H1 (cell line): Measurements from ENCODE around the gene NMT1. TPM values are rescaled to one million over a fixed set of nuclear protein-coding genes. Genes with fewer than 3 reads are reported as not detected.
A peak's percentile ranks its signal among the peaks of the same experiment; 100 is the strongest.

Experiments
- CTCF ChIA-PET: fragments of 300-600 bp; sonication (Branson Sonifier 250); formaldehyde crosslinking; loops from one replicate; lab custom pipeline; 2021; ENCODE audit not compliant: partially characterized antibody; lab: Charles Lee
- POLR2A ChIA-PET: fragments of 300-600 bp; sonication (Branson Sonifier 250); formaldehyde crosslinking; loops from one replicate; lab custom pipeline; 2021; ENCODE audit warnings: inconsistent platforms; ENCODE audit not compliant: partially characterized antibody; lab: Charles Lee
- DNase-seq, 2 experiments: peaks; one replicate each; pipeline versions ENCODE4 v3.0.0 to v3.0.0-alpha.2; 2010 to 2022; ENCODE audit warnings: low spot score in 2 of 2, low read depth in 1 of 2, mixed read lengths in 1 of 2
- FAIRE-seq: peaks from 2 replicates; lab custom pipeline; 2011; peaks lifted over from hg19 to GRCh38; lab: Jason Lieb, UNC
- H2AFZ ChIP-seq: 2 replicates; pipeline ENCODE4 v1.8.1; 2012; ENCODE audit warnings: low read length, inconsistent platforms
- H2AK5ac ChIP-seq: 2 replicates; pipeline ENCODE4 v1.6.1; 2013; ENCODE audit warnings: low read depth, low read length
- H2BK120ac ChIP-seq: replicated peaks from 2 replicates; pipeline ENCODE3; 2013; ENCODE audit warnings: low read depth, low read length, inconsistent platforms
- H2BK12ac ChIP-seq: 2 replicates; pipeline ENCODE4 v1.6.1; 2013; ENCODE audit warnings: low read depth, low read length
- H2BK15ac ChIP-seq: 2 replicates; pipeline ENCODE4 v1.6.1; 2013; ENCODE audit warnings: low read length
- H2BK20ac ChIP-seq: 2 replicates; pipeline ENCODE4 v1.6.1; 2013; ENCODE audit warnings: low read length
- H2BK5ac ChIP-seq: 2 replicates; pipeline ENCODE4 v1.6.1; 2013; ENCODE audit warnings: low read depth, low read length
- H3K14ac ChIP-seq: 2 replicates; pipeline ENCODE4 v1.6.1; 2013; ENCODE audit warnings: inconsistent platforms; ENCODE audit not compliant: insufficient read length
- H3K18ac ChIP-seq: 2 replicates; pipeline ENCODE4 v1.6.1; 2013; ENCODE audit warnings: low read length; ENCODE audit errors: extremely low read depth
- H3K23ac ChIP-seq: 2 replicates; pipeline ENCODE4 v1.6.1; 2013; ENCODE audit warnings: inconsistent platforms; ENCODE audit not compliant: insufficient read length
- H3K23me2 ChIP-seq: 2 replicates; pipeline ENCODE4 v1.6.1; 2013; ENCODE audit warnings: low read depth, low read length
- H3K27ac ChIP-seq: 2 replicates; pipeline ENCODE4 v1.6.1; 2011; ENCODE audit warnings: low read depth, low read length, inconsistent platforms
- H3K27me3 ChIP-seq, 4 experiments: replicated peaks in 1 of 4; 1 replicate in 1 of 4; 2 replicates in 3 of 4; pipeline versions ENCODE4 v1.6.1 to v1.8.1; 2011 to 2013; ENCODE audit warnings: low read length in 3 of 4, mild to moderate bottlenecking in 3 of 4, inconsistent platforms in 2 of 4, mixed read lengths in 2 of 4, moderate library complexity in 1 of 4; ENCODE audit not compliant: control insufficient read depth in 3 of 4, insufficient read depth in 3 of 4; ENCODE audit errors: extremely low read depth in 1 of 4
- H3K36me3 ChIP-seq, 4 experiments: 2 replicates each; pipeline versions ENCODE4 v1.6.1 to v1.8.1; 2011 to 2013; ENCODE audit warnings: mild to moderate bottlenecking in 4 of 4, low read length in 3 of 4, moderate library complexity in 2 of 4, control low read depth in 1 of 4, inconsistent platforms in 1 of 4; ENCODE audit not compliant: insufficient read depth in 4 of 4, control insufficient read depth in 2 of 4
- H3K4ac ChIP-seq: replicated peaks from 2 replicates; pipeline ENCODE3; 2013; ENCODE audit warnings: low read length, low read depth, mixed read lengths, inconsistent platforms; ENCODE audit not compliant: insufficient read length
- H3K4me1 ChIP-seq, 4 experiments: replicated peaks in 1 of 4; 1 replicate in 1 of 4; 2 replicates in 3 of 4; pipeline versions ENCODE4 v1.6.1 to v1.8.1; 2011 to 2013; ENCODE audit warnings: low read length in 3 of 4, inconsistent platforms in 2 of 4, mixed read lengths in 1 of 4; ENCODE audit not compliant: insufficient read depth in 4 of 4, control insufficient read depth in 3 of 4
- H3K4me2 ChIP-seq, 2 experiments: 2 replicates each; pipeline versions ENCODE4 v1.6.1 to v1.8.1; 2011 to 2013; ENCODE audit warnings: low read depth in 2 of 2, low read length in 2 of 2, control low read depth in 1 of 2, inconsistent platforms in 1 of 2, mild to moderate bottlenecking in 1 of 2; ENCODE audit not compliant: insufficient read depth in 1 of 2
- H3K4me3 ChIP-seq, 4 experiments: fragments of 200-600, 300-600 bp in 1 of 4; sonication (generic), shearing (Covaris generic), sonication (Bioruptor Twin) in 1 of 4; 2 replicates each; pipeline versions ENCODE4 v1.5.1 to v1.8.1; 2011 to 2016; ENCODE audit warnings: low read length in 4 of 4, low read depth in 3 of 4, control low read depth in 2 of 4, inconsistent platforms in 2 of 4, mild to moderate bottlenecking in 2 of 4, mixed read lengths in 1 of 4, moderate library complexity in 1 of 4; ENCODE audit not compliant: insufficient read depth in 2 of 4; ENCODE audit errors: extremely low read depth in 1 of 4
- H3K56ac ChIP-seq: replicated peaks from 2 replicates; pipeline ENCODE3; 2013; ENCODE audit warnings: low read depth, mild to moderate bottlenecking, mixed read lengths, low read length, inconsistent platforms; ENCODE audit not compliant: insufficient read length
- H3K79me1 ChIP-seq: 2 replicates; pipeline ENCODE4 v1.6.1; 2013; ENCODE audit warnings: low read depth, low read length, control low read depth
- H3K79me2 ChIP-seq, 2 experiments: 2 replicates each; pipeline versions ENCODE4 v1.6.1 to v1.8.1; 2012 to 2013; ENCODE audit warnings: low read length in 2 of 2, mild to moderate bottlenecking in 2 of 2, inconsistent platforms in 1 of 2; ENCODE audit not compliant: insufficient read depth in 2 of 2, control insufficient read depth in 1 of 2
- H3K9ac ChIP-seq, 4 experiments: replicated peaks in 1 of 4; 1 replicate in 1 of 4; 2 replicates in 3 of 4; pipeline versions ENCODE4 v1.6.1 to v1.8.1; 2011 to 2013; ENCODE audit warnings: low read depth in 3 of 4, low read length in 3 of 4, control low read depth in 2 of 4, mild to moderate bottlenecking in 2 of 4, moderate library complexity in 2 of 4, inconsistent platforms in 1 of 4; ENCODE audit errors: extremely low read depth in 1 of 4
- H3K9me3 ChIP-seq, 2 experiments: 2 replicates each; pipeline versions ENCODE4 v1.6.1 to v1.8.1; 2012 to 2013; ENCODE audit warnings: mild to moderate bottlenecking in 2 of 2, moderate library complexity in 2 of 2, control low read depth in 1 of 2, inconsistent platforms in 1 of 2, low read depth in 1 of 2, low read length in 1 of 2, mixed read lengths in 1 of 2; ENCODE audit not compliant: insufficient read depth in 2 of 2
- H4K20me1 ChIP-seq, 2 experiments: replicated peaks in 1 of 2; 2 replicates each; pipeline versions ENCODE3 to v1.8.1; 2011 to 2013; ENCODE audit warnings: inconsistent platforms in 2 of 2, low read length in 2 of 2, mild to moderate bottlenecking in 1 of 2; ENCODE audit not compliant: insufficient read depth in 2 of 2, control insufficient read depth in 1 of 2
- H4K5ac ChIP-seq: 2 replicates; pipeline ENCODE4 v1.6.1; 2013; ENCODE audit warnings: low read length, low read depth, mixed read lengths, inconsistent platforms; ENCODE audit not compliant: insufficient read length
- H4K8ac ChIP-seq: 2 replicates; pipeline ENCODE4 v1.8.0; 2013; ENCODE audit warnings: mild to moderate bottlenecking, moderate library complexity, low read length, inconsistent platforms; ENCODE audit not compliant: insufficient read depth; ENCODE audit errors: extremely low read depth
- H4K91ac ChIP-seq: replicated peaks from 2 replicates; pipeline ENCODE3; 2013; ENCODE audit warnings: low read length, mixed read lengths, inconsistent platforms; ENCODE audit not compliant: insufficient read length
- POLR2A ChIP-seq, 2 experiments: IDR thresholded peaks; 1 replicate in 1 of 2; 2 replicates in 1 of 2; pipeline ENCODE4 v1.6.1; 2011; ENCODE audit warnings: low read depth in 2 of 2, low read length in 2 of 2, mild to moderate bottlenecking in 2 of 2; ENCODE audit errors: control extremely low read depth in 1 of 2
- SUZ12 ChIP-seq: fragments of 200-600 bp; sonication (generic); IDR thresholded peaks from 2 replicates; pipeline ENCODE4 v1.6.1; 2012; ENCODE audit warnings: mild to moderate bottlenecking, inconsistent platforms, low read length, moderate library complexity, mixed read lengths
- YY1 ChIP-seq: IDR thresholded peaks from 2 replicates; pipeline ENCODE4 v1.6.1; 2011; ENCODE audit warnings: low read depth, mild to moderate bottlenecking, low read length
- WGBS, 2 experiments: shearing (Covaris generic) in 1 of 2; methylation state at CpG; one replicate each; pipeline versions ENCODE4 v1.1.6 to v1.1.7; 2013 to 2015; ENCODE audit warnings: low lambda C conversion rate in 2 of 2, mixed read lengths in 2 of 2, inconsistent platforms in 1 of 2, low coverage in 1 of 2, missing lambda C conversion rate in 1 of 2; ENCODE audit not compliant: insufficient replicate concordance in 2 of 2, insufficient coverage in 1 of 2, insufficient read length in 1 of 2; ENCODE audit errors: extremely low coverage in 1 of 2, missing lambda C conversion rate in 1 of 2; 5-methylcytosine and 5-hydroxymethylcytosine counted together
- polyA plus RNA-seq, 7 experiments: library from polyadenylated mRNA; depleted of rRNA in 3 of 7; stranded (reverse) in 5 of 7; unstranded in 2 of 7; fragments of >200 nt in 5 of 7; fragments of 200-250 nt in 2 of 7; gene quantifications; 1 replicate in 5 of 7; 2 replicates in 1 of 7; 4 replicates in 1 of 7; pipeline versions ENCODE4 v1.2.1 to v1.2.3, GENCODE V29; 2011 to 2013; ENCODE audit warnings: missing spikeins in 2 of 7, mixed read lengths in 2 of 7
- total RNA-seq: library from RNA; stranded (reverse); fragmentation: NEBNext Ultra II Directional; extraction: Animal tissue kit (Norgen Biotek cat#: 25700); gene quantifications from 2 replicates; pipeline ENCODE4 v1.2.1, GENCODE V29; 2021

Gene NMT1
- total and polyA plus RNA-seq, 2 of the 8 experiments (the other 6 are each of a cell fraction or from before 2014, with no cell fraction given), result 42.9 to 149 TPM

DNA sequence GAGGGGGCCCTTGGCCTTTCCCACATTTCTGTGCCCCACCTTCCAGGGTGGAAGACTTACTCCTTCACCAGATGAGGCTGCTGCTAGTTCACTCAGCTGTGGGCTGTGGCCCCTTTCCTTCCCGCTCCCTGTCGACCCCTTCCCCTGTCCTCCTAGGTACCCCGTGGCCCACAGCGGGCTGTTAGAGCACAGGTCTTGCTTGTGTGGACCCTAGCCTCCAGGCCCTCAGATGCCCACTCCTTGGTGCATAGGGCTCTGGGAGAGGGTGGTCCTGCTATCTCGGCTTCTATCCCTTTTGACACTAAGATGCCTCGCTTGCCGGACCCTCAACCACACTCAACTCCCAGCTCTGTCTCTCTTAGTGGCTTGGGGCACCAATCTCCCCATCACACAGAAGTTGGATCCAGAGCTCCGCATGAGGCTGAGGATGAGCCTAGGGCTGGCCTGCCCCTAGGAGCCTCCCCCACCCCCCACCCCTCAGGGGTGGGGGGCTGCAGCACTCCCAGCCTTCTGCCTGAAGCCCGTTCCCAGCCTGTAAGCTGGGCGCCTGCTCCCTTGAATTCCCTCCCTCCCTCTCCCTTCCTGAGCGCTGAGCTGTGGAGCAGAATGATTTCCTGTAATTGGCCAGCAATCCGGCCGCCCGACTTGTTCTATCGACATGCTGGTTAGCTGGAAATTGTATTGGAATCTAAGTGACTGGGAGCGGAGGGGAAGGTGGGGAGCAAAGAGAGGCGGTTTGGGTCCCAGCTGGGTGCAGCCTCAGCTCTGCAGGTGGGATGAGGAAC, 40.6 kb upstream of the NMT1 start:
- Histone ChIP-seq H3K4me2 (peak overlapping the region; percentile 56 to 99), H3K4me3 (peak overlapping the region; percentile 1 to 58 (median 23); a peak in 5 of 8 replicates)
- WGBS, 2 experiments, result 33% methylated on average over 15 of the region's 17 CpGs; no CpG with 5 or more reads in 1 of the 2 experiments

More for the DNA sequence above, 40.6 kb upstream of the NMT1 start:
- no peak overlapping the region for H2BK5ac ChIP-seq
- H3K27ac ChIP-seq, result no peak overlapping the region
- no peak overlapping the region; the same call in 1 of the 2 replicates for H3K18ac ChIP-seq
- no peak overlapping the region for H3K23ac ChIP-seq
- peak in 1 of 2 experiments; percentile 69 for DNase-seq
- no peak for FAIRE-seq
- H3K23me2 ChIP-seq, result peaks cover 3% of the 10 kb centered on the region; the same call in 1 of the 2 replicates
- H2BK20ac ChIP-seq, result 0 out of 2 replicates have a peak overlapping the region, but pooled peaks have one; percentile 32
- no peak overlapping the region for H2AFZ ChIP-seq
- peaks cover 0 to 5% (median under 1%) of the 10 kb centered on the region in 4 experiments; a peak in 2 of 8 replicates for H3K36me3 ChIP-seq
- peak overlapping the region; percentile 4; the same call in 1 of the 2 replicates for H2BK12ac ChIP-seq
- H4K91ac ChIP-seq, result no peak overlapping the region
- H3K4me1 ChIP-seq, result peaks cover 9 to 23% (median 14%) of the 10 kb centered on the region in 4 experiments
- no peaks in the 10 kb centered on the region for H3K79me2 ChIP-seq
- no peak overlapping the region for H3K9ac ChIP-seq
- no peak overlapping the region for H3K56ac ChIP-seq
- CTCF ChIA-PET, result interaction anchor here (0.6 to 16.2 kb wide), 34 partner anchors 8 to 235 kb away, joined by 3 to 243 read pairs (median 5); partner anchors contain the start of genes ACBD4, C1QL1 and GFAP
- POLR2A ChIA-PET, result interaction anchor here (0.7 to 3.8 kb wide), 20 partner anchors 9 to 246 kb away, joined by 3 to 15 read pairs (median 4); partner anchors contain the start of genes C1QL1, DCAKD, EFTUD2 and HEXIM1
- H3K27me3 ChIP-seq, result peaks cover 20 to 43% (median 40%) of the 10 kb centered on the region in 4 experiments
- no peaks in the 10 kb centered on the region for H3K9me3 ChIP-seq
- no peak overlapping the region for H3K4ac ChIP-seq
- H2BK120ac ChIP-seq, result no peak overlapping the region
- H3K14ac ChIP-seq, result no peak overlapping the region
- peak overlapping the region; percentile 51; the same call in 1 of the 2 replicates for H4K8ac ChIP-seq
- no peak overlapping the region for H4K5ac ChIP-seq
- H2BK15ac ChIP-seq, result peak overlapping the region; percentile 61; the same call in 1 of the 2 replicates
- H4K20me1 ChIP-seq, result peaks cover 0 to 4% of the 10 kb centered on the region in 2 experiments
- TF ChIP-seq YY1 (no peak), POLR2A (IDR thresholded peaks at IDR 0.05; ENCODE audit: control extremely low read depth in 1 of 2, low read depth in 2 of 2, low read length in 2 of 2) (peak in 1 of 2 experiments; percentile 8; a peak in 1 of 3 replicates), SUZ12 (peak; percentile 39; the same call in 1 of the 2 replicates)
- no peaks in the 10 kb centered on the region for H3K79me1 ChIP-seq
- no peak overlapping the region for H2AK5ac ChIP-seq
